Measurements from ENCODE around the gene REXO1. TPM values are rescaled to one million over a fixed set of nuclear protein-coding genes. Genes with fewer than 3 reads are reported as not detected.

REXO1 gene
- total and polyA plus RNA-seq, 2 of the 13 experiments (the other 11 are each of a cell fraction or from before 2014, with no cell fraction given) = 5.0 to 11.2 TPM

DNA sequence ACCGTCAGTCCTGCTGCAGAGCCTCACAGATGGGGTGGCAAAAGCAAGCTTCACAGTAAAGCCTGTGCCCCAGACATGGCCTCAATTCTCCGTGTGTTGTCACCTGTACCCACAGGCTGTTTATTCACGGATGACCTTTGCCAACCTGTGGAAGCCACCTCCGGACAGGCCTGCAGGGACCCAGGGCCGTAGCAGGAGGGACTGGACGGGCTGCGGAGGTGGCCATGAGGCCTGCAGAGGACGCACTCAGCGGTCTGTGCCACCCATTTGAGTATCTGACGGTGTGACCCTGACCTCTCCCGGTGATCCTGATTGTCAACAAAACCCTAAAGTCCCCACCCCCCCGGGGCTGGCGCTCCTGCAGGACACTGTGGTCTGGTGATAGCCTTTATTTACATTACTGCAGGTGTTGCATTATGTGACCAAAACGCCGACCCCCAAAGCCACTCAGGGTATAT is 22.9 kb upstream of the REXO1 start (continued):
- TF ChIP-seq, protein P1, sequence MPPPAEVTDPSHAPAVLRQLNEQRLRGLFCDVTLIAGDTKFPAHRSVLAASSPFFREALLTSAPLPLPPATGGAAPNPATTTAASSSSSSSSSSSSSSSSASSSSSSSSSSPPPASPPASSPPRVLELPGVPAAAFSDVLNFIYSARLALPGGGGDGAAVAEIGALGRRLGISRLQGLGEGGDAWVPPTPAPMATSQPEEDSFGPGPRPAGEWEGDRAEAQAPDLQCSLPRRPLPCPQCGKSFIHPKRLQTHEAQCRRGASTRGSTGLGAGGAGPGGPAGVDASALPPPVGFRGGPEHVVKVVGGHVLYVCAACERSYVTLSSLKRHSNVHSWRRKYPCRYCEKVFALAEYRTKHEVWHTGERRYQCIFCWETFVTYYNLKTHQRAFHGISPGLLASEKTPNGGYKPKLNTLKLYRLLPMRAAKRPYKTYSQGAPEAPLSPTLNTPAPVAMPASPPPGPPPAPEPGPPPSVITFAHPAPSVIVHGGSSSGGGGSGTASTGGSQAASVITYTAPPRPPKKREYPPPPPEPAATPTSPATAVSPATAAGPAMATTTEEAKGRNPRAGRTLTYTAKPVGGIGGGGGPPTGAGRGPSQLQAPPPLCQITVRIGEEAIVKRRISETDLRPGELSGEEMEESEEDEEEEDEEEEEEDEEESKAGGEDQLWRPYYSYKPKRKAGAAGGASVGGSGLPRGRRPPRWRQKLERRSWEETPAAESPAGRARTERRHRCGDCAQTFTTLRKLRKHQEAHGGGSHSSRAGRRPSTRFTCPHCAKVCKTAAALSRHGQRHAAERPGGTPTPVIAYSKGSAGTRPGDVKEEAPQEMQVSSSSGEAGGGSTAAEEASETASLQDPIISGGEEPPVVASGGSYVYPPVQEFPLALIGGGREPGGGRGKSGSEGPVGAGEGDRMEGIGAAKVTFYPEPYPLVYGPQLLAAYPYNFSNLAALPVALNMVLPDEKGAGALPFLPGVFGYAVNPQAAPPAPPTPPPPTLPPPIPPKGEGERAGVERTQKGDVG (CRISPR knock-in tag; IDR thresholded peaks at IDR 0.05; ENCODE audit: borderline replicate concordance) = peak; percentile 61
- TF ChIP-seq MEF2D (CRISPR knock-in tag; IDR thresholded peaks at IDR 0.05) (0 out of 2 replicates have a peak, but pooled peaks have one; percentile 64), ZNF282 (IDR thresholded peaks at IDR 0.05; ENCODE audit: partially characterized antibody) (no peak), ZNF264 (CRISPR knock-in tag; IDR thresholded peaks at IDR 0.05) (peak; percentile 66; the same call in 1 of the 2 replicates), SKIL (CRISPR knock-in tag; IDR thresholded peaks at IDR 0.05; ENCODE audit: borderline replicate concordance) (peak; percentile 88; the same call in 1 of the 2 replicates), IRX3 (CRISPR knock-in tag; IDR thresholded peaks at IDR 0.05; ENCODE audit: borderline replicate concordance, low read depth) (no peak), MXI1 (IDR thresholded peaks at IDR 0.05; ENCODE audit: borderline replicate concordance, low read depth, low read length) (peak; percentile 82; the same call in 1 of the 3 replicates), NONO (IDR thresholded peaks at IDR 0.05) (no peak), NONO (CRISPR knock-in tag; conservative IDR thresholded peaks at IDR 0.05) (peak; percentile 72), FLYWCH1 (CRISPR knock-in tag; IDR thresholded peaks at IDR 0.05) (no peak), HCFC1 (IDR thresholded peaks at IDR 0.05; ENCODE audit: low read depth, low read length) (no peak), ELF1 (CRISPR knock-in tag; IDR thresholded peaks at IDR 0.05) (peak; percentile 15; the same call in 1 of the 2 replicates), SAFB2 (CRISPR knock-in tag; IDR thresholded peaks at IDR 0.05; ENCODE audit: borderline replicate concordance, low read depth) (peak; percentile 41; the same call in 1 of the 2 replicates), ATF2 (CRISPR knock-in tag; IDR thresholded peaks at IDR 0.05) (peak; percentile 58; the same call in 1 of the 2 replicates), GATAD1 (CRISPR knock-in tag; IDR thresholded peaks at IDR 0.05) (peak; percentile 41; the same call in 1 of the 2 replicates), NCOR1 (IDR thresholded peaks at IDR 0.05; ENCODE audit: borderline replicate concordance, low read length) (peak; percentile 76; the same call in 1 of the 2 replicates), DPF2 (CRISPR knock-in tag; IDR thresholded peaks at IDR 0.05; ENCODE audit: borderline replicate concordance, low read depth) (peak; percentile 83; the same call in 1 of the 2 replicates), ZNF816 (CRISPR knock-in tag; IDR thresholded peaks at IDR 0.05; ENCODE audit: borderline replicate concordance) (no peak), TOPORS (CRISPR knock-in tag; IDR thresholded peaks at IDR 0.05) (0 out of 2 replicates have a peak, but pooled peaks have one; percentile 60)
- TF ChIP-seq, protein P2, sequence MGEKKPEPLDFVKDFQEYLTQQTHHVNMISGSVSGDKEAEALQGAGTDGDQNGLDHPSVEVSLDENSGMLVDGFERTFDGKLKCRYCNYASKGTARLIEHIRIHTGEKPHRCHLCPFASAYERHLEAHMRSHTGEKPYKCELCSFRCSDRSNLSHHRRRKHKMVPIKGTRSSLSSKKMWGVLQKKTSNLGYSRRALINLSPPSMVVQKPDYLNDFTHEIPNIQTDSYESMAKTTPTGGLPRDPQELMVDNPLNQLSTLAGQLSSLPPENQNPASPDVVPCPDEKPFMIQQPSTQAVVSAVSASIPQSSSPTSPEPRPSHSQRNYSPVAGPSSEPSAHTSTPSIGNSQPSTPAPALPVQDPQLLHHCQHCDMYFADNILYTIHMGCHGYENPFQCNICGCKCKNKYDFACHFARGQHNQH (CRISPR knock-in tag; IDR thresholded peaks at IDR 0.05) = peak; percentile 83; the same call in 1 of the 2 replicates
- TF ChIP-seq, protein P3, sequence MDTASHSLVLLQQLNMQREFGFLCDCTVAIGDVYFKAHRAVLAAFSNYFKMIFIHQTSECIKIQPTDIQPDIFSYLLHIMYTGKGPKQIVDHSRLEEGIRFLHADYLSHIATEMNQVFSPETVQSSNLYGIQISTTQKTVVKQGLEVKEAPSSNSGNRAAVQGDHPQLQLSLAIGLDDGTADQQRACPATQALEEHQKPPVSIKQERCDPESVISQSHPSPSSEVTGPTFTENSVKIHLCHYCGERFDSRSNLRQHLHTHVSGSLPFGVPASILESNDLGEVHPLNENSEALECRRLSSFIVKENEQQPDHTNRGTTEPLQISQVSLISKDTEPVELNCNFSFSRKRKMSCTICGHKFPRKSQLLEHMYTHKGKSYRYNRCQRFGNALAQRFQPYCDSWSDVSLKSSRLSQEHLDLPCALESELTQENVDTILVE (CRISPR knock-in tag; IDR thresholded peaks at IDR 0.05) = peak; percentile 99

All from HepG2 (cell line).